ENCODE measurements around the gene DDX27. TPM values are rescaled to one million over a fixed set of nuclear protein-coding genes. Genes with fewer than 3 reads are reported as not detected.

The DDX27 gene
- total and polyA plus RNA-seq, 2 experiments from 2014 or later = 25.3 to 27.8 TPM

DNA sequence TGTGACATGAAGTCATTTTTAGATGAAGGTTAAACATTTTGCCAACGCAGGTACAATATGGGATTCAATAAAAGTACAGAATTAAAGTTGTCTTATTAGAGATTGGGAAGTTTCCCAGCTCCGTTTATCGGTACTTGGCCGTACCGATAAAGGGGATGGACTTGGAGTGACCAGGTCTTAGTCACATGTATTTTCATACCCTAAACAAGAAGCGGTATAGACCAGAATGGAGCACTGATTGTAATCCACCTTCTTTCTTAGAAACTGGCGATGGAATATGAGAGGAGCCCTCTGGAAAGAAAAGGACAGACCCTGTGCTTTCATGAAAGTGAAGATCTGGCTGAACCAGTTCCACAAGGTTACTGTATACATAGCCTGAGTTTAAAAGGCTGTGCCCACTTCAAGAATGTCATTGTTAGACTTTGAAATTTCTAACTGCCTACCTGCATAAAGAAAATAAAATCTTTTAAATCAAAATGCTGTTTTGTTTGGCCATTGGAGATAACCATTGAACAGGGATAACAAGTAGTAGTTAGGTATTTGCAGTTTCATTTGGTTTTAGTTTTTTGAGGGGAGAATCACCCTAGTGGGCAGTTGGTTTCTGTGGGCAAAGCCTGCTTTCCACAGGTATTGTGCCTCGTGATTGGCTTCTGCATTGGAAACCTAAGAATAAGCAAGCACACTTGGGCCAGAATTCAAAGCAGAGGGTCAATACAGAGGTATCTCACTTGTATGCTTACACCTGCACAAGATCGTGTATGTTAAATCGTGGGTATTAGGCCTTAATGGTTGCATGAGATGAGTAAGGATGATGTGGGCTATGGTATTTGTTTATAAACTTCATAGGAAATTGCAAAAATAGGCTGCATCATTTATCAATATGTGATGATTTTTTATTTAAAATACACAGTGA lies 69.8 kb downstream of the DDX27 start:
- no peak for DNase-seq (ENCODE audit: low read depth in 1 of 2, low spot score in 1 of 2)
- Histone ChIP-seq H3K27me3 (no peaks in the 10 kb centered on the region), H3K36me3 (peaks cover 65% of the 10 kb centered on the region), H3K27ac (peak overlapping the region; percentile 27), H3K4me3 (no peak overlapping the region), H3K9me3 (ENCODE audit: low read depth) (no peaks in the 10 kb centered on the region), H3K4me1 (ENCODE audit: low read depth) (no peaks in the 10 kb centered on the region)
- TF ChIP-seq, protein P1, sequence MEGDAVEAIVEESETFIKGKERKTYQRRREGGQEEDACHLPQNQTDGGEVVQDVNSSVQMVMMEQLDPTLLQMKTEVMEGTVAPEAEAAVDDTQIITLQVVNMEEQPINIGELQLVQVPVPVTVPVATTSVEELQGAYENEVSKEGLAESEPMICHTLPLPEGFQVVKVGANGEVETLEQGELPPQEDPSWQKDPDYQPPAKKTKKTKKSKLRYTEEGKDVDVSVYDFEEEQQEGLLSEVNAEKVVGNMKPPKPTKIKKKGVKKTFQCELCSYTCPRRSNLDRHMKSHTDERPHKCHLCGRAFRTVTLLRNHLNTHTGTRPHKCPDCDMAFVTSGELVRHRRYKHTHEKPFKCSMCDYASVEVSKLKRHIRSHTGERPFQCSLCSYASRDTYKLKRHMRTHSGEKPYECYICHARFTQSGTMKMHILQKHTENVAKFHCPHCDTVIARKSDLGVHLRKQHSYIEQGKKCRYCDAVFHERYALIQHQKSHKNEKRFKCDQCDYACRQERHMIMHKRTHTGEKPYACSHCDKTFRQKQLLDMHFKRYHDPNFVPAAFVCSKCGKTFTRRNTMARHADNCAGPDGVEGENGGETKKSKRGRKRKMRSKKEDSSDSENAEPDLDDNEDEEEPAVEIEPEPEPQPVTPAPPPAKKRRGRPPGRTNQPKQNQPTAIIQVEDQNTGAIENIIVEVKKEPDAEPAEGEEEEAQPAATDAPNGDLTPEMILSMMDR (IDR thresholded peaks at IDR 0.05; ENCODE audit: low read depth, low read length) = no peak

DNA sequence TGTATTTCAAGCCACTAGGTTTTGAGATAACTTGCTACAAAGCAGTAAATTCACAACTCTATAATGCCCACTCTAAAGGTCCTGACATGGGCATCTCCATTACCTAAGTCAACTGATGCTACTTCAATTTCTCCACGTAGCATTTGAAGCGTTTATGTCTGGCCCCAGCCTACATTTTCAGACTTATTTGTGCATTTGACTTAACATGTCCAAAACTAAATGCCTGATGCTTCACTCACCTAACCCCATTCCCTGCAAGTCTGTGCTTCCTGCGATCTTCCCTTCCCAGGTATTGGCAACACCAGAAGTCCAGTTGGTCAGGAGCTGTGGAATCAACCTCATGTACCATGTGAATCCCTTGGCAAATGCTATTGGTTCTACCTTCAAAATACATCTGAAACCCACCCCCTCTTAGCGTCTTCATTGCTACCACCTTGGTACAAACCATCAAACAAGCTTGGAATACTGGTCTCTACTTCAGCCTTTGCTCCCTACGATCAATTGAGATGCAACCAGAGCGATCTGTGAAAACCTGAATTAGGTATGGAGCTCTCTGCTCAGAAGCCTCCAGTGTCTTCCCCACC lies 71.5 kb downstream of the DDX27 start:
- TF ChIP-seq, protein P1 (IDR thresholded peaks at IDR 0.05; ENCODE audit: low read depth, low read length) = no peak
- no peaks in the 10 kb centered on the region for H3K4me1 ChIP-seq (ENCODE audit: low read depth)
- H3K4me3 ChIP-seq = no peak overlapping the region
- peaks cover 54% of the 10 kb centered on the region for H3K36me3 ChIP-seq
- no peak for DNase-seq (ENCODE audit: low read depth in 1 of 2, low spot score in 1 of 2)
- H3K9me3 ChIP-seq (ENCODE audit: low read depth) = no peaks in the 10 kb centered on the region
- peak overlapping the region; percentile 43 for H3K27ac ChIP-seq
- H3K27me3 ChIP-seq = no peaks in the 10 kb centered on the region

DNA sequence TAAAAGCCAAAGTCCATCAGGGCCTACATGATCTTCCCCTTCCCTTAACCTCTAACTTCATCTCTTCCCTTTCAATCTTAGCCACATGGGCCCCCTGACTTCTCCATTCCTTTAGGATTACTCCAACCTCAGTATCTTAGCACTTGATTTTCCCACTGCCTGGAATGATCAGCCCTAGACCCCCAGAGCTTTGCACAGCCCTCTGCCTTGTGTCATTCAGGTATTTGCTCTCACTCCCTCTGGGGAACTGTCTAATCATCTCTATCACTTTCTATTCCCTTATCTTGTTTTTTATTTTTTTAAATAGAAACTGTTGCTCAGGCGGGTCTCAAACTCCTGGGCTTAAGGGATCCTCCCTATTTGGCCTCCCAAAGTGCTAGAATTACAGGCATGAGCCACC lies 72.0 kb downstream of the DDX27 start:
- TF ChIP-seq, protein P1 (IDR thresholded peaks at IDR 0.05; ENCODE audit: low read depth, low read length) = no peak

DNA sequence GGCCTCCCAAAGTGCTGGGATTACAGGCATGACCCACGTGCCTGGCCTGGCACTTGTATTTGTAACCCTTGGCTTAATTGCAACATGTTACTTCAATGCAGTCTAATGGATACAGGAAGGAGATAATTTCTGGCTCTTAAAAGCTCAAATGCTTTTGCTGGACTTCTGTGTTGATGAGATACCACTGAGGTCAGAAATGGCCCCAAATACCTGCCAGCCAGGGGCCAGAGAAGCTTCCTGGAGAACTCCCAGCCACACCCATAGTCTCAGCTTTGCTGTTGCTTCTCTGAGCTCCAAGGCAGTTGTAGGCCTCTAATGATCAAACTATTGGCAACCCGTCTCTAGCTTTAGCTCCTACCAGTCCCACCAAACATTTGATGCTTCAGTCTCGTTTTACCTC lies 72.8 kb downstream of the DDX27 start:
- no peaks in the 10 kb centered on the region for H3K9me3 ChIP-seq (ENCODE audit: low read depth)
- peak overlapping the region; percentile 43 for H3K27ac ChIP-seq
- no peaks in the 10 kb centered on the region for H3K4me1 ChIP-seq (ENCODE audit: low read depth)
- DNase-seq (ENCODE audit: low read depth in 1 of 2, low spot score in 1 of 2) = no peak
- H3K4me3 ChIP-seq = no peak overlapping the region
- H3K36me3 ChIP-seq = peaks cover 41% of the 10 kb centered on the region
- no peaks in the 10 kb centered on the region for H3K27me3 ChIP-seq
- TF ChIP-seq, protein P1 (IDR thresholded peaks at IDR 0.05; ENCODE audit: low read depth, low read length) = no peak

More for the DNA sequence above, 72.0 kb downstream of the DDX27 start:
- H3K36me3 ChIP-seq = peaks cover 49% of the 10 kb centered on the region
- H3K27me3 ChIP-seq = no peaks in the 10 kb centered on the region
- peak overlapping the region; percentile 43 for H3K27ac ChIP-seq
- DNase-seq (ENCODE audit: low read depth in 1 of 2, low spot score in 1 of 2) = no peak
- no peaks in the 10 kb centered on the region for H3K9me3 ChIP-seq (ENCODE audit: low read depth)
- no peak overlapping the region for H3K4me3 ChIP-seq
- H3K4me1 ChIP-seq (ENCODE audit: low read depth) = no peaks in the 10 kb centered on the region

DNA sequence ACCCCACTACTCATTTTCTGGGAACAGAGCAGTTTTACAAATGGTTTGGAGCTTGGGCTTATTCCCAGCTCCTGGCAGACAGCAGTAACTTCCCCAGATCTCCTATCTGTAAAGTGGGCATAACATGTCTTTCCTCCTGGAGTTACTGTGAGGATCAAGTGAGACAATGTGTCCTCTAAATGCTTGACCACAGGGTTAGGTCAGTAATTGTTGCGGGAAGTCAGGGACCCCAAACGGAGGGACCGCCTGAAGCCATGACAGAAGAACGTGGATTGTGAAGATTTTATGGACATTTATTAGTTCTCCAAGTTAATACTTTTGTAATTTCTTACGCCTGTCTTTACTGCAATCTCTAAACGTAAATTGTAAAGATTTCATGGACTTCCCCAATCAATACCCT lies 73.9 kb downstream of the DDX27 start:
- TF ChIP-seq, protein P1 (IDR thresholded peaks at IDR 0.05; ENCODE audit: low read depth, low read length) = no peak
- no peak overlapping the region for H3K27ac ChIP-seq
- H3K4me3 ChIP-seq = no peak overlapping the region
- no peaks in the 10 kb centered on the region for H3K9me3 ChIP-seq (ENCODE audit: low read depth)
- DNase-seq (ENCODE audit: low read depth in 1 of 2, low spot score in 1 of 2) = no peak
- H3K4me1 ChIP-seq (ENCODE audit: low read depth) = no peaks in the 10 kb centered on the region
- peaks cover 30% of the 10 kb centered on the region for H3K36me3 ChIP-seq
- H3K27me3 ChIP-seq = no peaks in the 10 kb centered on the region

Other genes starting within 250 kb of the DDX27 start
- gene CSE1L, start 173.1 kb upstream of the DDX27 start, total RNA-seq = 50.3 and 54.7 TPM in 2 replicates
- 78.9 and 101 TPM in 2 replicates for gene CSE1L, start 173.1 kb upstream of the DDX27 start, polyA plus RNA-seq
- 54.4 and 70.1 TPM in 2 replicates for gene STAU1, start 31.1 kb upstream of the DDX27 start, total RNA-seq
- 62.6 and 77.1 TPM in 2 replicates for gene STAU1, start 31.1 kb upstream of the DDX27 start, polyA plus RNA-seq
- 5.9 and 8.2 TPM in 2 replicates for gene ZNFX1, start 58.6 kb downstream of the DDX27 start, total RNA-seq
- 5.0 and 6.2 TPM in 2 replicates for gene ZNFX1, start 58.6 kb downstream of the DDX27 start, polyA plus RNA-seq